Right cardiac atrium (tissue), 5 donors: Measurements from ENCODE around the gene TOGARAM2. TPM values are rescaled to one million over a fixed set of nuclear protein-coding genes. Genes with fewer than 3 reads are reported as not detected.
"Not testable (repeated sequence)": the region's sequence is repeated elsewhere in the genome, so short reads cannot be mapped to it uniquely, and the experiment has no call there.

Experiments used
- ATAC-seq, 2 donors: fragments of 200-7000 bp; cut with Tn5 transposase; one replicate each; pipeline versions ENCODE4 v1.8.0 to v1.9.1; 2020; ENCODE audit warnings: moderate library complexity in 2 of 2, mild to moderate bottlenecking in 1 of 2
- DNase-seq, 3 donors: peaks; one replicate each; pipeline ENCODE4 v3.0.0-alpha.2; 2020
- H3K27ac ChIP-seq: one replicate; pipeline ENCODE4 v1.5.1; 2013; ENCODE audit warnings: mild to moderate bottlenecking, low read length, control low read depth, moderate library complexity
- H3K27me3 ChIP-seq: one replicate; pipeline ENCODE4 v1.6.1; 2013; ENCODE audit not compliant: control insufficient read depth, insufficient read depth
- H3K4me1 ChIP-seq: one replicate; pipeline ENCODE4 v1.6.1; 2013; ENCODE audit warnings: low read length; ENCODE audit not compliant: control insufficient read depth, insufficient read depth
- H3K4me3 ChIP-seq: one replicate; pipeline ENCODE4 v1.5.1; 2013; ENCODE audit warnings: low read length, control low read depth
- H3K9me3 ChIP-seq: one replicate; pipeline ENCODE4 v1.6.1; 2013; ENCODE audit warnings: low read length; ENCODE audit not compliant: control insufficient read depth
- WGBS: extraction: QIAGEN DNeasy Blood & Tissue Kit; methylation state at CpG from one replicate; pipeline ENCODE4 v1.1.7; 2013; 5-methylcytosine and 5-hydroxymethylcytosine counted together
- intact Hi-C, 4 donors: fragments of 100-400 bp; cut with DNase I; formaldehyde crosslinking; loops; one replicate each; pipeline versions ENCODE4 v1.11.0 to v1.14.0; 2022 to 2023
- polyA plus RNA-seq: library from polyadenylated mRNA; stranded (reverse); fragments of 200-250 nt; gene quantifications from one replicate; pipeline ENCODE4 v1.2.3, GENCODE V29; 2013
- total RNA-seq, 4 donors: library from RNA; stranded (reverse); fragmentation: NEBNext Ultra II Directional; extraction: Animal tissue kit (Norgen Biotek cat#: 25700); gene quantifications; one replicate each; pipeline ENCODE4 v1.2.1, GENCODE V29; 2021
- donor health status: healthy with polysubstance abuse.
- donor health status: DM: no; HTN: yes; CAD: no.
- donor health status: DM: no; HTN: no; CAD: no.
- donor health status: DM: no; HTN: yes; CAD: no; lungs with severe emphysema.
- donor health status: DM: yes; HTN: yes; CAD: no.

Gene TOGARAM2
- total and polyA plus RNA-seq, 5 donors = 13.6 to 29.5 (median 24.0) TPM

DNA sequence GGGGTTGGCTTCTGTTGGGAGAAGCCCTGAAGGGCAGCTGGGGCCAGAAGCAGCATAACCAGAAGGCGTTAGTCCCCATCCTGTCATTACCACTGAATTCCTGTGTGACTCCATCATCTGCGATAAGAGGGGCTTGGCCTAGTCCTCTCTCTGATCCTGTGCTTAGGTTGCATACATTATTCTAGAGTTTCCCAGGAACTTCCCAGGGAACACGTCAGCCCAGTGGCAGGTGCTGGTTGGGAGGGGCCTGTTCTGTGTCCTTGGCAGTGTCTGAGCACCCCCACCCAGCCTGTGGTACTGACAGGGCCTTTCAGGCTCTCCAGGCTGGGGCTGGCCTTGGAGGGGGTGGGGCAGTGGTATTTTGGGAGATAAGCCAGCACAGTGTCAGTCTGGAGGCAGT, 4.5 kb upstream of the TOGARAM2 start:
- intact Hi-C loops = no loop called here
- Histone ChIP-seq H3K4me1 (peaks cover 7% of the 10 kb centered on the region), H3K27ac (peak overlapping the region; percentile 65), H3K4me3 (no peak overlapping the region), H3K27me3 (no peaks in the 10 kb centered on the region), H3K9me3 (no peaks in the 10 kb centered on the region)
- DNase-seq (peak in 2 of 3 donors; percentile 37 to 51), ATAC-seq (peak; percentile 49 to 83)
- 47% methylated on average over 3 of the region's 3 CpGs for WGBS

DNA sequence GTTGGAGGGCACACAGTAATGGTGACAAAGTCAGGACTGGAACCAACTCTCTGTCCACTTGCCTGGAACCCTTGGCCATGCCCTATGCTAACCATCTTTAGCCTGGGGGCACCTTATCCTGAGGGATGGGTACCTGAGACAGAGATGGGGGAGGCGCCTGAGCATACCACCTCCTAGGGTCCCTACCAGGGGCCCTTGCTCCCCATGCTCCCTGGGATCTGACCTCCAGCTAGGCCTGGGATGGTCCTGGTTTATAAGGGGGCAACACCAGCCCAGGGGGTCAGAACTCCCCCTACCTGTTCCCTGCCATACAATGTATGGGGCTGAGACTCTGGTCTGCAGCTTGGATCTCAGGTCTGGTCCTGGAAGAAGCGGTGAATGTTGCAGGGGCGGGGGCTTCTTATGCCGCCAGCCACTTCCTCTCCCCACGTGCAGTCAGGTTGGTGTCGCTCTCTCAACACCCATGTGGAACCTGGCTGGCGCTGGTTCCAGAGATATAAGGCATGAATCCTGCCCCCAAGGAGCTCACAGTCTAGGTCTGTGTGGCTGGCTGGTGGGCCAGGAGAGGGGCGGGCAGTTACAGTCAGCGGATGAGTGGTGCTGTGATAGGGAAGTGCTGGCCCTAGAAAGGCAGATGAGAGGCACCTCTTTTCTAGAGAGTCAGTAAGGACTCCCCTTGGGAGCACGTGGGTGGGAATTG, 3.8 kb upstream of the TOGARAM2 start:
- DNase-seq (no peak), ATAC-seq (no peak)
- no peaks in the 10 kb centered on the region for H3K27me3 ChIP-seq
- intact Hi-C loops = no loop called here
- H3K4me3 ChIP-seq = no peak overlapping the region
- WGBS = 81% methylated on average over 10 of the region's 10 CpGs
- peak overlapping the region; percentile 65 for H3K27ac ChIP-seq
- H3K9me3 ChIP-seq = no peaks in the 10 kb centered on the region
- H3K4me1 ChIP-seq = peaks cover 8% of the 10 kb centered on the region

DNA sequence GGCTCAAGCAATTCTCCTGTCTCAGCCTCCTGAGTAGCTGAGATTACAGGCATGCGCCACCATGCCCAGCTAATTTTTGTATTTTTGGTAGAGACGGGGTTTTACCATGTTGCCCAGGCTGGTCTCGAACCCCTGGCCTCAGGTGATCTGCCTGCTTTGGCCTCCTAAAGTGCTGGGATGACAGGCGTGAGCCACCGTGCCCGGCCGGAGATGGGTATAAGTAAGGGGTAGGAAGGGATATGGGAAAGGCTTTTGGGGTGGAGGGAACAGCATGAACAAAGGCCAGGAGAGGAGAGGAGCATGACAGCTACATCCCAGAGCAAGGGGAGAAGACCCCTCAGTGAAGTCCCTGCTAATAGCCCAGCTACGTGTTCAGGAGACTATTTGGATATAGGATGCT, 3.1 kb upstream of the TOGARAM2 start:
- H3K4me1 ChIP-seq, intact Hi-C loops, ATAC-seq, H3K9me3 ChIP-seq, H3K27me3 ChIP-seq, DNase-seq, H3K27ac ChIP-seq, H3K4me3 ChIP-seq: not testable (repeated sequence)
- WGBS = 85% methylated on average over 8 of the region's 8 CpGs

DNA sequence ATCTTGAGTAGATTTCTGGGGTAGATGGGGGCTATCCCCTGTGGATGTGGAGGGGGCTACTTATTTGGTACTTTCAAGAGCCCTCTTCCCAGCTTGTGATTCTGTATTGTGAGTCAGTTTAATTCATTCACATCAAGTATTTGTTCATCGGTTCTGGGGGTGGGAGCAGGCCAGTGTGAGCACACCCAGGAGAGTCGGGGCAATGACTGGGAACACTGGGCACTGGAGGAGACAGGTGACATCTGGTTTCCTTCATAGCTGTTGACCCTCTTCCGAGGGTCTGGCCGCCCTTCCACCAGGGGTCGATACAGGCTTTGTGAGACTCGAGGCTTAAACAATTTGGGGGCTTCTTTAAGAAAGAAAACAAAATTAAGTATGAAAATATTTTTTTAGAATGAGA, 2.5 kb upstream of the TOGARAM2 start:
- Histone ChIP-seq H3K9me3 (no peaks in the 10 kb centered on the region), H3K27me3 (no peaks in the 10 kb centered on the region), H3K4me3 (no peak overlapping the region), H3K4me1 (peaks cover 8% of the 10 kb centered on the region), H3K27ac (no peak overlapping the region)
- 68% methylated on average over 6 of the region's 6 CpGs for WGBS
- DNase-seq (no peak), ATAC-seq (no peak)
- intact Hi-C loops = no loop called here

DNA sequence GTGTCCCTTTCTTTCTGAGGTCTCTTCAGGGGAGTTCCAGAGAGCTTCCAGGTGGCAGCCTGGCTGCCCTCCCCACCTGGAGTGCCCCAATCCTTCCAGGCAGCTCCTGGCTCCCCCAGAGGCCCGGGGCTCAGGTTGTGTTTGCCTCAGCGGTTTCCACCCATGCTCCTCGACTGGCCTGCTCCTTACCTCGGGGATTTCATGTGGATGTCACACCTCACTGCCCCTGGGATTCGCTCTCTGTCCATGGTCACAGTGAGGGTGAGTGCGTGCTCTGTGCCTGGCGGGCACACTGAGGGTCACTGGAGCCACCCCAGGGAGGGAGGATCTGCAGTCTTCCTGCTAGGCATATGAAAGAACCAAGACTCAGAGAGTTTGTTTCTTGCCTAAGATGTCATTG, 2.1 kb upstream of the TOGARAM2 start:
- DNase-seq (no peak), ATAC-seq (no peak)
- Histone ChIP-seq H3K9me3 (no peaks in the 10 kb centered on the region), H3K27ac (no peak overlapping the region), H3K4me1 (peaks cover 8% of the 10 kb centered on the region), H3K4me3 (no peak overlapping the region), H3K27me3 (no peaks in the 10 kb centered on the region)
- intact Hi-C loops = no loop called here
- 72% methylated on average over 7 of the region's 7 CpGs for WGBS

DNA sequence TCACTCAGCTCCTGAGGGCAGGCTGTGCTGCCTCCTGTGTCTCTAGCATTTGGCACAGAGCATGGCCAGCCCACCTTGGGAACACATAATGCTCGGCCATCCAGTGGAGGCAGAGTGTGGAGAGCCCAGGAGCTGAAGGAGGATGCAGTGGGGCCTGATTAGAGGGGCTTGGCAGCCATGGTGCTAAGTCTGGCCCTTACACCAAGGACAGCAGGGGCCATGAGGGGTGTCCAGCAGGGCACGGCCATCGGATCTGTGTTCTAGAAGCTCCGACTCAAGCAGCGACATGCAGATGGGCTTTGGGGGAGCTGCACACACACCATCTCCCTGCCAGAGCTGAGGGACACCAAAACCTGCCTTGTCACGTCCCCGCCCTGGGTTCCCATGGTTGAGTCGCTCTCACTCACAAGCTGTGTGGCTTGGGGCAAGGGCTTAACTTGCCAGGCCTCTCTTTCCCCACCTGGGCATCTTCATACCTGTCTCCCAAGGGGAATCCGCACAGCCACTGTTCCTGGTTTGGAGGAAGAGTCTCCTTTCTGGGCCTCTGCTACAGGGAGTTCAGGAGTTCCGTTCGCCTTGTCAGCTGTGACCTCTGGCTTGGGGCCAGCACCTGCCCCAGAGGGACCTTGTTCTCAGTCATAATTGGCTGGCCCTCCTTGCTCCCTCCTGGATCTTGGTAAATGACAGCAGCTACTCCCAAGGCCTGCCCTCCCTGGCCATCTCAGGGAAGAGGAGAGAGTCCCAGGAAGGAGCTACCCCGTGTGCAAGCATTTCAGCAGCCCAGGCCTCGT, 1.3 kb upstream of the TOGARAM2 start:
- H3K27me3 ChIP-seq = no peaks in the 10 kb centered on the region
- intact Hi-C loops = no loop called here
- no peak overlapping the region for H3K4me3 ChIP-seq
- DNase-seq (peak in 1 of 3 donors; percentile 33), ATAC-seq (no peak)
- 68% methylated on average over 13 of the region's 13 CpGs for WGBS
- H3K27ac ChIP-seq = no peak overlapping the region
- no peaks in the 10 kb centered on the region for H3K9me3 ChIP-seq
- peaks cover 8% of the 10 kb centered on the region for H3K4me1 ChIP-seq

DNA sequence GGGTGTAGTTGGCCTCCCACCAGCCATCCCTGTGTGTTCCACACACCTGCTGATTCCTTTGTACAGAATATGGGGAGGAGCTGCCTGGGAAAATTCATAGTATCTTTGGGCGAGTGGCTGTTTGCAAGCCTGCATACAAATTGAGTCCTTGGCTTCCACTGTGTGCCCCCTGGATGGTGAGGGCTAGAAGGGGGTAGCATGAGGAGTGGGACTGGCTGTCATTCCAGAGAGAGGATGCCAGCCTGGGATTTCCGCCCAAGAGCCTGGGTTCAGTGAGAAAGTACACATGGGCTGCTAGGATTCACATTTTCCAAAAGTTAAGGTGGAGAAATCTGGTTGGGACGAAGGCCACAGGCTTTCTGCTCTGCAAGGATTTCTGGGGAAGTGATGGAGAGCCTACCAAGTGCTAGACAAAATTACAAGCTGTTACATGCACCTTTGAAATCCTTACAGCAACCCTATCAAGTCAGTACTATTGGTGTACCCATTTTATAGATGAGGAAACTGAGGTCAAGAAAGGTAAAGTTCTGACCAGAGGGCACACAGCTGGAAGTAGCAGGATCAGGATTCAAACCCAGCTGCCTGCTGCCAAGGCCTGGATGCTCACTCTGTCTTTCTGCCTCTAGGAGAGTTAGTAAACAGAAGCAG, 606 bp upstream of the TOGARAM2 start:
- H3K4me1 ChIP-seq = peaks cover 8% of the 10 kb centered on the region
- intact Hi-C loops = no loop called here
- DNase-seq (no peak), ATAC-seq (no peak)
- no peaks in the 10 kb centered on the region for H3K9me3 ChIP-seq
- H3K4me3 ChIP-seq = no peak overlapping the region
- H3K27ac ChIP-seq = no peak overlapping the region
- WGBS = 89% methylated on average over 3 of the region's 3 CpGs
- H3K27me3 ChIP-seq = no peaks in the 10 kb centered on the region

DNA sequence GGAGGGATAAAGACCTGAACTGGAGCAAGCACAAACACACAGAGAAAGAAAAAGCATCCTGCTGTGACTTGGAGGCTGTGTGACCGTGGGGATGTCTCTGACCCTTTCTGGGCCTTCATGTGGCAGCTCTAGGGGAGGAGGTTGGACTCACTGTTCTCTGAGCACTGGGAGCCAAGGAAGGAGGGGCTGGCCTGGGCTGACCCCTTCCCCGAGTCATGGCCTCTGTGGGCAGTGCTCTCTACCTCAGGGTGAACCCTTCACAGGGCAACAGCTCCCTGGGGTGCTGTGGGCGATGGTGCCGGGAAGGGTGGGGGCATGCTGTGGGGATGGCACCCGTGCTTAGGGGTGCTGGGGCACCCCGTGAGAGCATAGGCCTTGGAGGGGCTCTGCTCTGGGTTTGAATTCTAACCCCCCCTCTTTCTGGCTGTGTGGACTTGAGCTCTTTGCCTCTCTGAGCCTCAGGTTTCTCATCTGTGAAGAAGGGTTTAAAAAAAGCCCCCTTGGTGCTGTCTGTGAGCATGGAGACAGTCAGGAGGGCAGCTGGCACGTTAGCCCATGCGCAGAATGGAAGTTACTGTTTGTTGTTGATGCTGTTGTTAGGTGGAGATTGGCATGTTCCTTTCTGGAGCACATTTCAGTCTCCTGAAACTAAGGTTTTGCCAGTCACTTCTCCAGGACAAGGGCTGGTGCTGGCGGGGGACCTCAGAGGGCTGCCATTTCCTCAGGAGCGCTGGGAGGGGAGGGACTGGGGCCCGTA, 700 bp downstream of the TOGARAM2 start:
- peak; percentile 53 to 63 for ATAC-seq
- intact Hi-C loops = no loop called here
- H3K4me1 ChIP-seq = peaks cover 8% of the 10 kb centered on the region
- DNase-seq = peak in 1 of 3 donors; percentile 46
- H3K9me3 ChIP-seq = no peaks in the 10 kb centered on the region
- H3K27ac ChIP-seq = peak overlapping the region; percentile 16
- no peaks in the 10 kb centered on the region for H3K27me3 ChIP-seq
- no peak overlapping the region for H3K4me3 ChIP-seq
- WGBS = 71% methylated on average over 11 of the region's 11 CpGs

DNA sequence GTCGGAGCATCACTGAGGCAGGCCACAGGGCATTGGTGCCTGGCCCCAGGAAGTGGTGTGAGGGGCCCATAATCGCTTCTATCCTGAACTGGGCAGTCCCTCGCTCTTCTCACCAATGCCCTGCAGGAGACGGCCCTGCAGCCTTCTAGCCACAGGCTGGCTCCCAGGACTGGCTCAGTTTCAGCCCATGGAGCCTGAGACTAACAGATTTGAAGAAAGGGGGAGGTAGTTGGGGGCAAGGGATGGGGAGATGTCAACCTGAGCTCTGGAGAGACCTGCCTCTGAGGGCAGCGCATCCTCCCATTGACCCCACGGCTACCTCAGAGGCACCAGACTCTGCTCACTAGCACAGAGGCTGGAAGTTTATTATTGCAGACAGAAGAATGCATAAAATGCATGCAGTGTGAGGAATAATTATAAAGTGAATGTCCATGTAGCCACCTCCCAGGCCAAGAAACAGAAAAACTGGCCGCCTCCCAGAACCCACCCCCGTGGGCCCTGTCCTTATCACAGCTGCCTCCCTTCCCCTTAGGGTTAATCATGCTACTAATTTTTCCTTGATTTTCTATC, 1.4 kb downstream of the TOGARAM2 start:
- Histone ChIP-seq H3K27ac (no peak overlapping the region), H3K27me3 (no peaks in the 10 kb centered on the region), H3K9me3 (no peaks in the 10 kb centered on the region), H3K4me3 (no peak overlapping the region), H3K4me1 (peaks cover 7% of the 10 kb centered on the region)
- ATAC-seq (no peak), DNase-seq (no peak)
- intact Hi-C loops = no loop called here
- 77% methylated on average over 8 of the region's 8 CpGs for WGBS

DNA sequence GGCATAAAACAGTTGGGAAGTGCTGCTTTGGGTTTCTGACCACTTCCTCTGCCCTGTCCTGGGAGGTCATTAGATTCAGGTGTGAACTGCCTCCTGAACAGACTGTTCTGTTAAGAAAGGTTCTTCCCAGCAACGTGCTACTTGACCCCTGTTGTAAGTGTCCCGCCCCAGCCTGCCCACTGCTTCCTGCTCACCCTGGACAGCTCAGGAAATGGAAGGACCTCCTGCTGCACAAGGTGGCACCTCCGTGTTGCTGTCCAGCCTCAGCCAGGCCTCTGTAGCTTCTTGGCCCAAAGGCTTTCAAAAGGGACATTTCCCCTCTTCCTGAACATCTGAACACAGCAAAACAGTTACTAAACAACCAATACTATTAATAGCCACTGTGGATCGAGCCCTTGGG, 5.3 kb downstream of the TOGARAM2 start:
- intact Hi-C loops = no loop called here
- Histone ChIP-seq H3K27me3 (no peaks in the 10 kb centered on the region), H3K9me3 (no peaks in the 10 kb centered on the region), H3K4me3 (no peak overlapping the region), H3K27ac (no peak overlapping the region), H3K4me1 (peaks cover 2% of the 10 kb centered on the region)
- 34% methylated on average over 4 of the region's 4 CpGs for WGBS
- ATAC-seq (no peak), DNase-seq (no peak)
